ENCODE results near the gene ZBTB40. TPM values are rescaled to one million over a fixed set of nuclear protein-coding genes. Genes with fewer than 3 reads are reported as not detected.

The ZBTB40 gene
- total RNA-seq, 1 experiment from 2014 or later = 19.5 TPM

DNA sequence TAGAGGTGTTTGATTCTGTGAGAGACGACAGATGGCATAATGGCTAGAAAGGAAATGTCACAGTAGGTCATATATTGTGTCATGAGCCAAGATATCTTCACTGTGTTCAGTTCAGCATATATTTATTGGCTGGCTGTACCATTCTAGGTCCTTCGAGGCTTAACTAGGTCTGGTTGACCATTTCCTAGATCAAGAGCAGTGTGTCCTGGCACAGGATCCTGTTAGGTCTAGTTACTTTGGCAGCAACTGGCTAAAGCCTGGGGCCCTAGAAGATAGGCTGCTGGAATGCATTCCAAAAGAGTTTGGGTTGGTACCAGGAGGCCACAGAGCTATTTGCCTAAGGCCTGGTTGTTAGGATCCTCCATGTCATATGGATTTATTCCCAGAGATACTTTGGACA, 20.9 kb downstream of the ZBTB40 start:
- H3K4me3 ChIP-seq (replicated peaks in 1 of 2; ENCODE audit: low read depth in 1 of 2, low read length in 2 of 2) = no peak overlapping the region
- peaks cover 48% of the 10 kb centered on the region for H3K79me2 ChIP-seq (ENCODE audit: insufficient read depth, low read length)
- no peak overlapping the region for H3K27ac ChIP-seq (ENCODE audit: low read depth, low read length)
- no peak for TF ChIP-seq MAX (IDR thresholded peaks at IDR 0.05)
- no peak for TF ChIP-seq CBX3 (IDR thresholded peaks at IDR 0.05; ENCODE audit: low read depth)
- POLR2A ChIA-PET = no interaction called here
- no peak for DNase-seq (ENCODE audit: low read depth, low spot score)
- no TSS peak for BruUV-seq (replicated peaks)
- no peaks in the 10 kb centered on the region for H3K9me3 ChIP-seq (ENCODE audit: control insufficient read depth in 1 of 2, insufficient read depth in 1 of 2, low read depth in 1 of 2, low read length in 2 of 2)
- H2AFZ ChIP-seq (ENCODE audit: low read depth, low read length, poor library complexity, severe bottlenecking) = no peak overlapping the region
- intact Hi-C loops (cut with micrococcal nuclease) = no loop called here
- H3K9me2 ChIP-seq (ENCODE audit: insufficient read depth) = no peaks in the 10 kb centered on the region
- RAD21 ChIA-PET (ENCODE audit: low non-redundant PET in 1 of 2, low total read pairs in 2 of 2, uncharacterized antibody in 2 of 2, unreplicated experiment in 2 of 2) = no interaction called here
- CTCF ChIA-PET = no interaction called here
- no peak overlapping the region for H3K9ac ChIP-seq (ENCODE audit: low read length)
- no peaks in the 10 kb centered on the region for H4K20me1 ChIP-seq (ENCODE audit: insufficient read depth)
- ATAC-seq = no peak
- no peaks in the 10 kb centered on the region for H3K27me3 ChIP-seq (ENCODE audit: insufficient read depth, low read length)
- no peak overlapping the region for H3K4me2 ChIP-seq (ENCODE audit: low read length)
- no peaks in the 10 kb centered on the region for H3K36me3 ChIP-seq (ENCODE audit: control insufficient read depth in 1 of 2, insufficient read depth in 2 of 2, low read length in 2 of 2)
- H3K4me1 ChIP-seq (ENCODE audit: control insufficient read depth in 1 of 2, insufficient read depth in 2 of 2, low read length in 2 of 2) = peaks cover 0 to 3% of the 10 kb centered on the region in 2 experiments; a peak in 1 of 4 replicates

DNA sequence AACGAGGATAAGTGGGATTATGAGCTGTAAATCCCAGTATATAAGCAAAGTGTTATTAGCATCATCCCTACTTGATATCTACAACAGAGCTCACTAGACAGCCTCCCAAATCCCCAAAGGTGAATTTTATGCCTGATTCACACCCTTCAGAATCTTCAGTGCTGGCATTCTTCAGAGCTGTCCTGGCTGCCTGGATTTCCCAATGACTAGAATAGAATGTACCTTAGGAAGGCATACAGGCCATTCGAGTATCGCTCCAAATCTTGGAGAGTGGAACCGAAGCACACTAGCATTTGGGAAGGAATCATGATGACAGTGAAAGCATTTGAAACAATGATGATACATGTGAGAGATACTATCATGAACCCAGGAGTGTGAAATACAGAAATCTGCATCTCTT, 22.3 kb downstream of the ZBTB40 start:
- ATAC-seq = no peak
- Histone ChIP-seq H3K9ac (ENCODE audit: low read length) (no peak overlapping the region), H3K79me2 (ENCODE audit: insufficient read depth, low read length) (peaks cover 49% of the 10 kb centered on the region), H3K9me2 (ENCODE audit: insufficient read depth) (no peaks in the 10 kb centered on the region), H3K4me3 (replicated peaks in 1 of 2; ENCODE audit: low read depth in 1 of 2, low read length in 2 of 2) (no peak overlapping the region), H2AFZ (ENCODE audit: low read depth, low read length, poor library complexity, severe bottlenecking) (no peak overlapping the region), H4K20me1 (ENCODE audit: insufficient read depth) (no peaks in the 10 kb centered on the region), H3K4me2 (ENCODE audit: low read length) (no peak overlapping the region), H3K27me3 (ENCODE audit: insufficient read depth, low read length) (no peaks in the 10 kb centered on the region), H3K36me3 (ENCODE audit: control insufficient read depth in 1 of 2, insufficient read depth in 2 of 2, low read length in 2 of 2) (no peaks in the 10 kb centered on the region), H3K9me3 (ENCODE audit: control insufficient read depth in 1 of 2, insufficient read depth in 1 of 2, low read depth in 1 of 2, low read length in 2 of 2) (no peaks in the 10 kb centered on the region), H3K4me1 (ENCODE audit: control insufficient read depth in 1 of 2, insufficient read depth in 2 of 2, low read length in 2 of 2) (peaks cover 0 to 3% of the 10 kb centered on the region in 2 experiments; a peak in 1 of 4 replicates), H3K27ac (ENCODE audit: low read depth, low read length) (no peak overlapping the region)
- no TSS peak for BruUV-seq (replicated peaks)
- DNase-seq (ENCODE audit: low read depth, low spot score) = no peak
- ChIA-PET CTCF (no interaction called here), POLR2A (no interaction called here), RAD21 (ENCODE audit: low non-redundant PET in 1 of 2, low total read pairs in 2 of 2, uncharacterized antibody in 2 of 2, unreplicated experiment in 2 of 2) (no interaction called here)
- intact Hi-C loops (cut with micrococcal nuclease) = no loop called here
- TF ChIP-seq SRF (IDR thresholded peaks at IDR 0.05; ENCODE audit: low read depth) (no peak), SIN3A (IDR thresholded peaks at IDR 0.05; ENCODE audit: low read depth) (no peak), REST (IDR thresholded peaks at IDR 0.05; ENCODE audit: low read depth) (no peak), POLR2AphosphoS5 (IDR thresholded peaks at IDR 0.05; ENCODE audit: low read depth, low read length) (no peak), EZH2phosphoT487 (IDR thresholded peaks at IDR 0.05; ENCODE audit: borderline replicate concordance) (no peak), JUND (IDR thresholded peaks at IDR 0.05) (no peak), ELF1 (IDR thresholded peaks at IDR 0.05; ENCODE audit: borderline replicate concordance, low read depth) (no peak), ZNF274 (IDR thresholded peaks at IDR 0.05; ENCODE audit: low read depth, low read length) (no peak), YY1 (IDR thresholded peaks at IDR 0.05; ENCODE audit: extremely low read depth, insufficient replicate concordance, low read depth, low read length) (no peak), SP1 (IDR thresholded peaks at IDR 0.05; ENCODE audit: low read depth) (no peak), ATF3 (IDR thresholded peaks at IDR 0.05) (no peak), FOSL1 (IDR thresholded peaks at IDR 0.05; ENCODE audit: low read depth) (no peak), EGR1 (IDR thresholded peaks at IDR 0.05; ENCODE audit: low read depth) (no peak)
- TF ChIP-seq, protein P1, sequence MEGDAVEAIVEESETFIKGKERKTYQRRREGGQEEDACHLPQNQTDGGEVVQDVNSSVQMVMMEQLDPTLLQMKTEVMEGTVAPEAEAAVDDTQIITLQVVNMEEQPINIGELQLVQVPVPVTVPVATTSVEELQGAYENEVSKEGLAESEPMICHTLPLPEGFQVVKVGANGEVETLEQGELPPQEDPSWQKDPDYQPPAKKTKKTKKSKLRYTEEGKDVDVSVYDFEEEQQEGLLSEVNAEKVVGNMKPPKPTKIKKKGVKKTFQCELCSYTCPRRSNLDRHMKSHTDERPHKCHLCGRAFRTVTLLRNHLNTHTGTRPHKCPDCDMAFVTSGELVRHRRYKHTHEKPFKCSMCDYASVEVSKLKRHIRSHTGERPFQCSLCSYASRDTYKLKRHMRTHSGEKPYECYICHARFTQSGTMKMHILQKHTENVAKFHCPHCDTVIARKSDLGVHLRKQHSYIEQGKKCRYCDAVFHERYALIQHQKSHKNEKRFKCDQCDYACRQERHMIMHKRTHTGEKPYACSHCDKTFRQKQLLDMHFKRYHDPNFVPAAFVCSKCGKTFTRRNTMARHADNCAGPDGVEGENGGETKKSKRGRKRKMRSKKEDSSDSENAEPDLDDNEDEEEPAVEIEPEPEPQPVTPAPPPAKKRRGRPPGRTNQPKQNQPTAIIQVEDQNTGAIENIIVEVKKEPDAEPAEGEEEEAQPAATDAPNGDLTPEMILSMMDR (IDR thresholded peaks at IDR 0.05 in 2 of 3, conservative IDR thresholded peaks at IDR 0.05 in 1 of 3; ENCODE audit: borderline replicate concordance in 1 of 3, insufficient read depth in 1 of 3, low read depth in 2 of 3, low read length in 2 of 3) = no peak

All from HCT116 (cell line).